ENCODE data around the gene ZNF771. TPM values are rescaled to one million over a fixed set of nuclear protein-coding genes. Genes with fewer than 3 reads are reported as not detected.
"Not testable (repeated sequence)": the region's sequence is repeated elsewhere in the genome, so short reads cannot be mapped to it uniquely, and the experiment has no call there.

ZNF771 gene
- total and polyA plus RNA-seq, 8 donors, result 1.5 to 5.0 (median 3.2) TPM

- DNase-seq (peak; percentile 95 to 99 (median 98)), FAIRE-seq (no peak), ATAC-seq (peak; percentile 89 to 96 (median 92))
- TF ChIP-seq CTCF (IDR thresholded peaks at IDR 0.05), result no peak
- 0% methylated on average over 55 to 59 of the region's 59 CpGs for WGBS, 2 donors
- intact Hi-C loops (cut with DNase I), result loop anchor here in 1 of 3 donors (10.0 kb wide), 1 partner anchor 179 kb away; no protein-coding TSS in a partner anchor
- H3K27ac ChIP-seq, result peak within 1 kb of the TSS; percentile 88 to 95 (median 94)
- peak within 1 kb of the TSS; percentile 64 to 96 (median 82) for H3K4me3 ChIP-seq
- H3K4me1 ChIP-seq, result peaks cover 22 to 43% (median 25%) of the 10 kb centered on the region in 3 donors
- H3K27me3 ChIP-seq, result no peaks in the 10 kb centered on the region
- H3K36me3 ChIP-seq, result no peaks in the 10 kb centered on the region
- no peaks in the 10 kb centered on the region for H3K9me3 ChIP-seq
These were observed 38.2 kb downstream of the ZNF771 start, which contains the start of gene SEPHS2 for GRCh38 chr16:30445408-30446202. Gene SEPHS2 (minus strand): TSS chr16:30445874. CDS start chr16:30445727, 147 bp downstream.

- ATAC-seq, result no peak
- intact Hi-C loops (cut with DNase I), result loop anchor here in 1 of 3 donors (10.0 kb wide), 1 partner anchor 179 kb away; no protein-coding TSS in a partner anchor
- H3K36me3 ChIP-seq, result no peaks in the 10 kb centered on the region
- no peak for TF ChIP-seq CTCF (IDR thresholded peaks at IDR 0.05)
- FAIRE-seq, result no peak
- 60 to 61% methylated on average over 10 of the region's 10 CpGs for WGBS, 2 donors
- peak overlapping the region; percentile 88 to 95 (median 94) for H3K27ac ChIP-seq
- no peaks in the 10 kb centered on the region for H3K9me3 ChIP-seq
- DNase-seq, result no peak
- H3K4me3 ChIP-seq, result peak overlapping the region in 3 of 4 donors; percentile 64 to 96 (median 95)
- H3K4me1 ChIP-seq, result peaks cover 22 to 43% (median 25%) of the 10 kb centered on the region in 3 donors
- no peaks in the 10 kb centered on the region for H3K27me3 ChIP-seq
These were observed 38.8 kb downstream of the ZNF771 start for GRCh38 chr16:30446203-30446595.

GRCh38 chr16:30447512-30448226 is 40.3 kb downstream of the ZNF771 start:
- Histone ChIP-seq H3K27me3 (no peaks in the 10 kb centered on the region), H3K36me3 (no peaks in the 10 kb centered on the region), H3K27ac (peak overlapping the region; percentile 35 to 95 (median 69)), H3K4me1 (peaks cover 22 to 43% (median 25%) of the 10 kb centered on the region in 3 donors), H3K4me3 (no peak overlapping the region), H3K9me3 (no peaks in the 10 kb centered on the region)
- intact Hi-C loops (cut with DNase I), result loop anchor here in 1 of 3 donors (10.0 kb wide), 1 partner anchor 177 kb away; no protein-coding TSS in a partner anchor
- no peak for TF ChIP-seq CTCF (IDR thresholded peaks at IDR 0.05)
- peak; percentile 44 to 73 (median 54) for ATAC-seq
- WGBS, 2 donors, result 19 to 27% methylated on average over 12 of the region's 12 CpGs
- FAIRE-seq, result no peak
- DNase-seq, result no peak

GRCh38 chr16:30449116-30449435 is 41.7 kb downstream of the ZNF771 start:
- DNase-seq, result no peak
- no peak for ATAC-seq

GRCh38 chr16:30452709-30453580 is 45.5 kb downstream of the ZNF771 start:
- not testable (repeated sequence) for H3K36me3 ChIP-seq, H3K27me3 ChIP-seq, H3K4me1 ChIP-seq, DNase-seq, H3K9me3 ChIP-seq, ATAC-seq, H3K27ac ChIP-seq, H3K4me3 ChIP-seq, FAIRE-seq
- intact Hi-C loops (cut with DNase I), result loop anchor here in 1 of 3 donors (10.0 kb wide), 1 partner anchor 62 kb away; no protein-coding TSS in a partner anchor
- 66 to 74% methylated on average over 20 of the region's 20 CpGs for WGBS, 2 donors

More at GRCh38 chr16:30449116-30449435, 41.7 kb downstream of the ZNF771 start:
- H3K27me3 ChIP-seq, result no peaks in the 10 kb centered on the region
- WGBS, 2 donors, result 90% methylated on average over 3 of the region's 3 CpGs
- TF ChIP-seq CTCF (IDR thresholded peaks at IDR 0.05), result no peak
- intact Hi-C loops (cut with DNase I), result loop anchor here in 1 of 3 donors (10.0 kb wide), 1 partner anchor 176 kb away; no protein-coding TSS in a partner anchor
- H3K27ac ChIP-seq, result no peak overlapping the region
- no peak overlapping the region for H3K4me3 ChIP-seq
- no peaks in the 10 kb centered on the region for H3K36me3 ChIP-seq
- peaks cover 16 to 36% (median 25%) of the 10 kb centered on the region in 3 donors for H3K4me1 ChIP-seq
- FAIRE-seq, result no peak
- H3K9me3 ChIP-seq, result no peaks in the 10 kb centered on the region
